Heart left ventricle (tissue), 16 donors: ENCODE measurements around the gene HYAL2. TPM values are rescaled to one million over a fixed set of nuclear protein-coding genes. Genes with fewer than 3 reads are reported as not detected.
"Not testable (repeated sequence)": the region's sequence is repeated elsewhere in the genome, so short reads cannot be mapped to it uniquely, and the experiment has no call there.

ENCODE experiments used
- ATAC-seq, 4 donors: fragments of 200-7000 bp; cut with Tn5 transposase; one replicate each; pipeline ENCODE4 v1.9.1; 2020 to 2022; ENCODE audit warnings: moderate library complexity in 4 of 4, mild to moderate bottlenecking in 3 of 4, moderate number of reproducible peaks in 1 of 4
- DNase-seq, 5 donors: peaks; one replicate each; pipeline ENCODE4 v3.0.0-alpha.2; 2020
- H3K27ac ChIP-seq, 12 donors: fragments of 200-600 bp; sonication (generic) in 4 of 12; one replicate each; pipeline versions ENCODE4 v1.5.0 to v1.8.0; 2016 to 2022; ENCODE audit warnings: mild to moderate bottlenecking in 2 of 12
- H3K27me3 ChIP-seq, 9 donors: fragments of 200-600 bp; sonication (generic) in 2 of 9; one replicate each; pipeline versions ENCODE4 v1.5.1 to v1.8.0; 2016 to 2022; ENCODE audit warnings: mild to moderate bottlenecking in 3 of 9
- H3K36me3 ChIP-seq, 9 donors: fragments of 200-600 bp; sonication (generic) in 2 of 9; one replicate each; pipeline versions ENCODE4 v1.5.0 to v1.8.0; 2018 to 2022; ENCODE audit warnings: mild to moderate bottlenecking in 2 of 9
- H3K4me1 ChIP-seq, 12 donors: fragments of 200-600 bp; sonication (generic) in 4 of 12; one replicate each; pipeline versions ENCODE4 v1.5.0 to v1.8.0; 2016 to 2022; ENCODE audit warnings: mild to moderate bottlenecking in 3 of 12
- H3K4me3 ChIP-seq, 12 donors: fragments of 200-600 bp; sonication (generic) in 4 of 12; one replicate each; pipeline versions ENCODE4 v1.5.0 to v1.8.0; 2017 to 2022; ENCODE audit warnings: mild to moderate bottlenecking in 9 of 12, moderate library complexity in 4 of 12
- H3K9me3 ChIP-seq, 12 donors: fragments of 200-600 bp; sonication (generic) in 4 of 12; one replicate each; pipeline versions ENCODE4 v1.5.0 to v1.8.0; 2016 to 2022; ENCODE audit warnings: mild to moderate bottlenecking in 1 of 12
- POLR2A ChIP-seq, 2 donors: fragments of 450-650 bp; IDR thresholded peaks; one replicate each; pipeline ENCODE4 v1.6.1; 2017; ENCODE audit warnings: antibody characterized with exemption in 2 of 2, mild to moderate bottlenecking in 2 of 2, moderate library complexity in 2 of 2
- WGBS, 4 donors: extraction: QIAGEN DNeasy Blood & Tissue Kit in 2 of 4; methylation state at CpG; one replicate each; pipeline versions ENCODE4 v1.1.5 to v1.1.7; 2013 to 2018; 5-methylcytosine and 5-hydroxymethylcytosine counted together
- intact Hi-C, 10 donors: fragments of 100-400 bp; cut with DNase I; formaldehyde crosslinking; loops; one replicate each; pipeline versions ENCODE4 v1.11.1 to v1.14.2; 2022
- polyA plus RNA-seq, 2 donors: library from polyadenylated mRNA; stranded (reverse); fragments of 200-250 nt; gene quantifications; one replicate each; pipeline ENCODE4 v1.2.3, GENCODE V29; 2013
- total RNA-seq, 9 donors: library from RNA; depleted of rRNA in 2 of 9; stranded (reverse); fragments of >200 nt in 2 of 9; fragmentation: NEBNext Ultra II Directional in 3 of 9; extraction: Animal tissue kit (Norgen Biotek cat#: 25700) in 3 of 9; gene quantifications; one replicate each; pipeline versions ENCODE4 v1.1.0 to v1.2.4, GENCODE V29; 2016 to 2023
- TF ChIP-seq, protein P1 (sequence below), 12 donors: fragments of 200-600 bp; sonication (generic) in 4 of 12; IDR thresholded peaks; one replicate each; pipeline versions ENCODE4 v1.5.0 to v1.8.0; 2018 to 2022; ENCODE audit warnings: antibody characterized with exemption in 12 of 12, mild to moderate bottlenecking in 5 of 12
- donor health status: ischemic (EF 13 %, LVEDD 7.1; RV severe dilation, severe dysfunction).
- donor health status: healthy with polysubstance abuse.
- donor health status: DM: no; HTN: yes; CAD: no.
- donor health status: DM: no; HTN: no; CAD: no.
- donor health status: ischemic (EF 25% LVEDD 6.9; RV normal size, moderate dysfunction).
- donor health status: ischemic (EF 25% LVEDD 5.7; RV mildly dilated, moderate dysfunction).
- donor health status: healthy.
- donor health status: DM: yes; HTN: yes; CAD: no.
- donor health status: ischemic (EF 35%, LVEDD 5.7; RV mildly dilated, moderate dysfunction).
- donor health status: nonischemic (EF 11% LVEDD 7.7; RV severe dilation, severe dysfunction).
- donor health status: DM: yes; HTN: yes; CAD: no.
- donor health status: PGD.
- donor health status: ischemic (EF 29% LVEDD 5.4; RV normal size, mild dysfunction).
- donor health status: nonischemic (EF 23%, LVEDD 6.1; RV moderate dilation, normal function).

HYAL2 gene
- total and polyA plus RNA-seq, 11 donors, result 24.0 to 234 (median 52.2) TPM

DNA sequence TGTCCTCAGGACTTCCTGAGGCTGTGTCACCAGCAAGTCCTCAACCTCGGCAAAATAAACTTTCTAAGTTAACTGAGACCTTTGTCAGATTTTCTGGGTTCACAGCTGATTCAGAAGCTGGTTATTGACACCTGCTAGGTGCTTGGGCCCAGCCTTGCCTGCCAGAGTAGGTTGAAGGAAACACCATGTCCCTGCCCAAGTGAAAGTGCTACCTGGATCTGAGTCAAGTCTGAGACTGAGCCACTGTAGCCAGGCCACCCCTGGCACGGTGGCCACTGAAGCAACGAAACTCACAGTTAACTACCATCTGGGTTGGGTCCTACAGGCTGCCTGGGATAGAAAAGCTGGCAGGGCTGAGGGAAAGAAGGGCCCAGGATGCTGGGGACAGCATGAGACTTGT is 8.2 kb downstream of the HYAL2 start:
- Histone ChIP-seq H3K9me3 (no peaks in the 10 kb centered on the region), H3K27me3 (no peaks in the 10 kb centered on the region), H3K36me3 (peaks cover 0 to 51% (median 37%) of the 10 kb centered on the region in 9 donors), H3K4me1 (peaks cover 5 to 33% (median 26%) of the 10 kb centered on the region in 12 donors), H3K27ac (no peak overlapping the region), H3K4me3 (no peak overlapping the region)
- no peak for TF ChIP-seq POLR2A (IDR thresholded peaks at IDR 0.05)
- TF ChIP-seq, protein P1, sequence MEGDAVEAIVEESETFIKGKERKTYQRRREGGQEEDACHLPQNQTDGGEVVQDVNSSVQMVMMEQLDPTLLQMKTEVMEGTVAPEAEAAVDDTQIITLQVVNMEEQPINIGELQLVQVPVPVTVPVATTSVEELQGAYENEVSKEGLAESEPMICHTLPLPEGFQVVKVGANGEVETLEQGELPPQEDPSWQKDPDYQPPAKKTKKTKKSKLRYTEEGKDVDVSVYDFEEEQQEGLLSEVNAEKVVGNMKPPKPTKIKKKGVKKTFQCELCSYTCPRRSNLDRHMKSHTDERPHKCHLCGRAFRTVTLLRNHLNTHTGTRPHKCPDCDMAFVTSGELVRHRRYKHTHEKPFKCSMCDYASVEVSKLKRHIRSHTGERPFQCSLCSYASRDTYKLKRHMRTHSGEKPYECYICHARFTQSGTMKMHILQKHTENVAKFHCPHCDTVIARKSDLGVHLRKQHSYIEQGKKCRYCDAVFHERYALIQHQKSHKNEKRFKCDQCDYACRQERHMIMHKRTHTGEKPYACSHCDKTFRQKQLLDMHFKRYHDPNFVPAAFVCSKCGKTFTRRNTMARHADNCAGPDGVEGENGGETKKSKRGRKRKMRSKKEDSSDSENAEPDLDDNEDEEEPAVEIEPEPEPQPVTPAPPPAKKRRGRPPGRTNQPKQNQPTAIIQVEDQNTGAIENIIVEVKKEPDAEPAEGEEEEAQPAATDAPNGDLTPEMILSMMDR (IDR thresholded peaks at IDR 0.05), result no peak
- WGBS, 4 donors, result 65 to 85% (median 76%) methylated on average over 3 of the region's 3 CpGs
- DNase-seq, result peak in 2 of 5 donors; percentile 13 to 17
- intact Hi-C loops, result no loop called here
- ATAC-seq, result peak in 3 of 4 donors; percentile 4 to 8 (median 4)

DNA sequence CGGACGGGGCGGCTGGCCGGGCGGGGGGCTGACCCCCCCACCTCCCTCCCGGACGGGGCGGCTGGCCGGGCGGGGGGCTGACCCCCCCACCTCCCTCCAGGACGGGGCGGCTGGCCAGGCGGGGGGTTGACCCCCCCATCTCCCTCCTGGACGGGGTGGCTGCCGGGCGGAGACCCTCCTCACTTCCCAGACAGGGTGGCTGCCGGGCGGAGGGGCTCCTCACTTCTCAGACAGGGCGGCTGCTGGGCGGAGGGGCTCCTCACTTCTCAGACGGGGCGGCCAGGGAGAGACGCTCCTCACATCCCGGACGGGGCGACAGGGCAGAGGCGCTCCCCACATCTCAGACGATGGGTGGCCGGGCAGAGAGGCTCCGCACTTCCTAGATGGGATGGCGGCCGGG is 10.5 kb downstream of the HYAL2 start:
- H3K27me3 ChIP-seq, H3K9me3 ChIP-seq, H3K4me3 ChIP-seq, H3K27ac ChIP-seq, intact Hi-C loops, ATAC-seq: not testable (repeated sequence)
- peaks cover 0 to 10% (median 4%) of the 10 kb centered on the region in 12 donors for H3K4me1 ChIP-seq
- peak in 1 of 5 donors; percentile 9 for DNase-seq
- WGBS, 4 donors, result 89 to 93% (median 92%) methylated on average over 6 to 32 of the region's 32 CpGs; no CpG with 5 or more reads in 1 of the 4 donors
- H3K36me3 ChIP-seq, result peaks cover 0 to 28% (median 14%) of the 10 kb centered on the region in 9 donors

DNA sequence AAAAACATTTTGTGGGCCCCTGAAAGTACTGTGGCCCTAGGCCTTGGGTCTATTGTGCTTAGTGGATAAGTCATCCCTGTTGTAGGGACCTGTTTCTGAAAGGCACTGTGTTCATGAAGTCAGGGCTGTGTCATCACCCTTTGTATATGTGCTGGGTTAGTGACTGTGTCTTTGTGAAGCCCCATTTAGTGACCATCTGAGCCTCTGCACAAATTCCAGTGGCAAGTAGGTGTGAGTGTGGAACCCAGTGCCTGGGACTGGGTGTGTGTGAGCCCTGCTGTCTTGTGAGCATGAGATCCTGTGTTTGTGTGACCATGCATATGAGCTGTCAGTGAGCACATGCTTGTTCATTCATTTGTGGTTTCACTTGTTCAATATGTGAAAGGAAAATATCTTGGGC is 17.9 kb downstream of the HYAL2 start:
- ATAC-seq, result no peak
- Histone ChIP-seq H3K36me3 (peaks cover 0 to 15% (median 0%) of the 10 kb centered on the region in 9 donors), H3K9me3 (peaks cover 0 to 6% (median 0%) of the 10 kb centered on the region in 12 donors), H3K4me3 (no peak overlapping the region), H3K4me1 (peaks cover 11 to 44% (median 32%) of the 10 kb centered on the region in 12 donors), H3K27me3 (no peaks in the 10 kb centered on the region), H3K27ac (no peak overlapping the region)
- peak in 1 of 5 donors; percentile 18 for DNase-seq
- TF ChIP-seq, protein P1 (IDR thresholded peaks at IDR 0.05), result no peak
- no peak for TF ChIP-seq POLR2A (IDR thresholded peaks at IDR 0.05)
- intact Hi-C loops, result loop anchor here in 3 of 10 donors (2.0 to 5.0 kb wide), 3 partner anchors 14 to 52 kb away; no protein-coding TSS in a partner anchor

DNA sequence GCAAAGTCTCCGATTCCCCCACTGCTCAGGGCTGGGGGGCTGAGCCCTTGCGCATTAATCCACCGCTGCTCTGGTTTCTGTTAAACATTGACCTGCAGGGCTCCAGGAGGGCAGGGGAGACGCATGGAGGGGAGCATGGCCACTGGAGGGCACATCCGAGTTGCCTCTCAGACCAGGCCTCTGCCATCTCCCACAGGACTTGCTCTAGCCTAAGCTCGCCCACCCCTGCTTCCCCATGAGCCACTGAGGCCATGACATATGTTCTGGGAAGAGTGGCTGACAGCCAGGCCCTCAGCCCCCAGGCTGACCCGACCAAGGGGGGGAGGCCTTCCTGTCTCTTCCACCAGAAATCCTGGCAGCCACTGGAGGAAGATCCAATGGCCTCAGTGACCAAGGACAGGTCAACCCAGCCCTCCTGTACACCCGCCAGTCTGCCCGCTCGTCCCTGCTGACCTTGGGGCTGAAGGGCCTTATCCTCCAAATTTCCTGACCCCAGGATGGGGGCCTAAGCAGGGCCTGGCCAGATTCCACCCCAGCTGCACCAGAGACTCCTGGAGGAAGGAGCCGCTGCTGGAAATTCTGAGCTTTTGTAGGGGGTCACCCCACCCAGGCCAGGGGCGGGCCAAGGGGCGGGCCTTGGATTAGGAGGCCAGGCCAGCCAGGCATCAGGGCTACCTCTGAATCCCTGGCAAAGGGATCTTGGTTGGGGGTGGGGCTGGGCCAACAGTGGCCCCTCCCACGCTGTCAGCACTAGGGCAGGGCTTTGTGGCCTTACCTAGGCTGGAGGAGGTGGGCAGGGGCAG is 19.3 kb downstream of the HYAL2 start, which contains the start of gene HYAL1:
TSS of gene HYAL1 (minus strand) at position 562 of the 803 bp plus-strand sequence. CDS start 618 bp downstream, outside the sequence.
- peak within 1 kb of the TSS; percentile 75 to 97 (median 94) for H3K27ac ChIP-seq
- WGBS, 4 donors, result 23 to 38% (median 32%) methylated on average over 4 to 14 of the region's 14 CpGs
- peak; percentile 17 to 83 for TF ChIP-seq POLR2A (IDR thresholded peaks at IDR 0.05)
- TF ChIP-seq, protein P1 (IDR thresholded peaks at IDR 0.05), result peak in 10 of 12 donors; percentile 6 to 52 (median 26)
- intact Hi-C loops, result loop anchor here in 4 of 10 donors (1.0 to 5.0 kb wide), 4 partner anchors 18 to 51 kb away; no protein-coding TSS in a partner anchor
- H3K36me3 ChIP-seq, result peaks cover 0 to 15% (median 0%) of the 10 kb centered on the region in 9 donors
- no peaks in the 10 kb centered on the region for H3K9me3 ChIP-seq
- DNase-seq, result peak; percentile 90 to 94 (median 91)
- peak; percentile 32 to 63 (median 56) for ATAC-seq
- H3K4me1 ChIP-seq, result peaks cover 11 to 53% (median 40%) of the 10 kb centered on the region in 12 donors
- H3K27me3 ChIP-seq, result no peaks in the 10 kb centered on the region
- H3K4me3 ChIP-seq, result peak within 1 kb of the TSS; percentile 40 to 76 (median 58)
